K562 (cell line): Measurements from ENCODE around the gene FCGBP. TPM values are rescaled to one million over a fixed set of nuclear protein-coding genes. Genes with fewer than 3 reads are reported as not detected.

Experiments
- ATAC-seq: fragments of 200-7000 bp; cut with Tn5 transposase; 3 replicates; pipeline ENCODE4 v1.9.1; 2020; ENCODE audit warnings: moderate library complexity
- BruUV-seq: library from RNA; stranded (reverse); fragments of 400-500 nt; replicated peaks from 2 replicates; lab custom pipeline; 2021; lab: Mats Ljungman, UMichigan
- CTCF ChIA-PET: fragments of 300-600 bp; formaldehyde crosslinking; extraction: SDS; loops from one replicate; lab custom pipeline; 2021; ENCODE audit warnings: low intra/inter-chr PET ratio; lab: Yijun Ruan, JAX
- POLR2A ChIA-PET: fragments of 300-600, 350-650 bp; sonication (Branson Sonifier 250); formaldehyde crosslinking; extraction: SDS; loops from one replicate; lab custom pipeline; 2021; ENCODE audit warnings: antibody characterized with exemption, inconsistent platforms; lab: Yijun Ruan, JAX
- DNase-seq, 4 experiments: peaks; one replicate each; pipeline versions ENCODE4 v3.0.0 to v3.0.0-alpha.2; 2011 to 2018; ENCODE audit warnings: low spot score in 3 of 4, mixed read lengths in 3 of 4; ENCODE audit errors: extremely low read depth in 1 of 4
- FAIRE-seq: peaks from 2 replicates; lab custom pipeline; 2011; peaks lifted over from hg19 to GRCh38; lab: Jason Lieb, UNC
- H2AFZ ChIP-seq: 2 replicates; pipeline ENCODE4 v1.6.0; 2011; ENCODE audit warnings: low read depth, low read length, control low read depth, inconsistent platforms
- H3K27ac ChIP-seq: fragments of 200-600 bp; 3 replicates; pipeline ENCODE4 v1.8.0; 2011; ENCODE audit warnings: low read depth, mild to moderate bottlenecking, control low read depth, inconsistent platforms, low read length, moderate library complexity, mixed read lengths; ENCODE audit errors: extremely low read depth
- H3K27me3 ChIP-seq, 2 experiments: fragments of 300-600 bp in 1 of 2; 2 replicates in 1 of 2; 3 replicates in 1 of 2; pipeline versions ENCODE4 v1.6.0 to v1.8.0; 2011; ENCODE audit warnings: inconsistent platforms in 2 of 2, low read length in 2 of 2, mild to moderate bottlenecking in 1 of 2, mixed read lengths in 1 of 2, moderate library complexity in 1 of 2; ENCODE audit not compliant: control insufficient read depth in 2 of 2, insufficient read depth in 2 of 2
- H3K36me3 ChIP-seq: fragments of 300-600 bp; 3 replicates; pipeline ENCODE4 v1.8.0; 2011; ENCODE audit warnings: mild to moderate bottlenecking, low read length, inconsistent platforms; ENCODE audit not compliant: control insufficient read depth, insufficient read depth
- H3K4me1 ChIP-seq, 2 experiments: fragments of 200-600 bp in 1 of 2; replicated peaks in 1 of 2; 2 replicates in 1 of 2; 3 replicates in 1 of 2; pipeline versions ENCODE4 v1.5.1 to v1.8.0; 2011; ENCODE audit warnings: inconsistent platforms in 2 of 2, low read length in 2 of 2, mild to moderate bottlenecking in 1 of 2, mixed read lengths in 1 of 2, moderate library complexity in 1 of 2; ENCODE audit not compliant: control insufficient read depth in 2 of 2, insufficient read depth in 2 of 2
- H3K4me2 ChIP-seq: 2 replicates; pipeline ENCODE4 v1.6.1; 2011; ENCODE audit warnings: low read length, control low read depth, inconsistent platforms, mixed read lengths; ENCODE audit not compliant: insufficient read depth
- H3K4me3 ChIP-seq: fragments of 200-600 bp; sonication (generic), shearing (Covaris generic); 2 replicates; pipeline ENCODE4 v1.5.1; 2016; ENCODE audit warnings: control low read depth, inconsistent platforms
- H3K79me2 ChIP-seq: fragments of 200-600 bp; 3 replicates; pipeline ENCODE4 v1.8.0; 2011; ENCODE audit warnings: low read length, inconsistent platforms; ENCODE audit not compliant: control insufficient read depth, insufficient read depth
- H3K9ac ChIP-seq, 2 experiments: 2 replicates each; pipeline versions ENCODE4 v1.6.0 to v1.6.1; 2011; ENCODE audit warnings: low read depth in 2 of 2, low read length in 2 of 2, control low read depth in 1 of 2, inconsistent platforms in 1 of 2, mild to moderate bottlenecking in 1 of 2, mixed read lengths in 1 of 2; ENCODE audit not compliant: insufficient read depth in 1 of 2
- H3K9me1 ChIP-seq: one replicate; pipeline ENCODE4 v1.6.0; 2011; ENCODE audit warnings: inconsistent platforms, mild to moderate bottlenecking, low read length, moderate library complexity; ENCODE audit not compliant: control insufficient read depth, insufficient read depth
- H3K9me3 ChIP-seq: replicated peaks from 2 replicates; pipeline ENCODE4 v1.5.1; 2011; ENCODE audit warnings: low read depth, low read length, inconsistent platforms; ENCODE audit not compliant: control insufficient read depth, insufficient read depth
- H4K20me1 ChIP-seq: replicated peaks from 2 replicates; pipeline ENCODE4 v1.6.1; 2011; ENCODE audit warnings: low read length, inconsistent platforms, mixed read lengths; ENCODE audit not compliant: control insufficient read depth, insufficient read depth
- ATF7 ChIP-seq: fragments of 450-650 bp; IDR thresholded peaks from 2 replicates; pipeline ENCODE4 v1.7.1; 2014; ENCODE audit warnings: mild to moderate bottlenecking, moderate library complexity
- COPS2 ChIP-seq: fragments of 450-650 bp; conservative IDR thresholded peaks from 2 replicates; pipeline ENCODE4 v1.6.1; 2016; ENCODE audit warnings: mild to moderate bottlenecking, moderate library complexity
- MTA3 ChIP-seq: fragments of 450-650 bp; formaldehyde crosslinking; IDR thresholded peaks from 2 replicates; pipeline ENCODE4 v1.6.1; 2017; ENCODE audit warnings: mild to moderate bottlenecking, borderline replicate concordance
- NR4A1 ChIP-seq, 2 experiments: fragments of 250-450 bp in 1 of 2; fragments of 450-650 bp in 1 of 2; sonication (Bioruptor Pico) in 1 of 2; IDR thresholded peaks; 2 replicates each; pipeline versions ENCODE4 v1.4.0 to v1.6.1; 2016 to 2020; ENCODE audit warnings: mild to moderate bottlenecking in 2 of 2, missing compliant biosample characterization in 1 of 2, missing genetic modification characterization in 1 of 2, moderate library complexity in 1 of 2
- SREBF1 ChIP-seq: fragments of 150-350 bp; IDR thresholded peaks from 2 replicates; pipeline ENCODE4 v1.6.1; 2014; ENCODE audit warnings: antibody characterized with exemption, low read depth, low read length, borderline replicate concordance
- THRAP3 ChIP-seq: fragments of 450-650 bp; IDR thresholded peaks from 2 replicates; pipeline ENCODE4 v1.6.1; 2016; ENCODE audit warnings: mild to moderate bottlenecking, inconsistent platforms, borderline replicate concordance
- ZC3H8 ChIP-seq: fragments of 450-650 bp; IDR thresholded peaks from 2 replicates; pipeline ENCODE4 v1.6.1; 2017
- ZNF121 ChIP-seq: sonication (generic); formaldehyde crosslinking; conservative IDR thresholded peaks from 2 replicates; pipeline ENCODE4 v1.8.0; 2022; ENCODE audit warnings: missing genetic modification reagents
- ZNF316 ChIP-seq: fragments of 450-650 bp; IDR thresholded peaks from 2 replicates; pipeline ENCODE4 v1.6.1; 2016
- ZNF699 ChIP-seq: fragments of 250-450 bp; sonication (Bioruptor Pico); IDR thresholded peaks from 2 replicates; pipeline ENCODE4 v1.8.0; 2021; ENCODE audit warnings: mild to moderate bottlenecking, moderate library complexity; ENCODE audit not compliant: insufficient replicate concordance
- WGBS: fragments of 100-300 bp; shearing (Covaris generic); methylation state at CpG from one replicate; pipeline ENCODE4 v1.1.6; 2016; ENCODE audit warnings: low coverage, mixed read lengths; ENCODE audit not compliant: insufficient coverage; ENCODE audit errors: missing lambda C conversion rate; 5-methylcytosine and 5-hydroxymethylcytosine counted together
- in situ Hi-C: fragments of 300-500 bp; cut with MboI; formaldehyde crosslinking; loops from 4 replicates; pipeline ENCODE4 v1.15.0; 2018; ENCODE audit warnings: inconsistent platforms, mixed read lengths
- intact Hi-C: fragments of 100-400 bp; cut with micrococcal nuclease; formaldehyde crosslinking; loops from 2 replicates; pipeline ENCODE4 v1.14.2; 2022
- polyA plus RNA-seq, 8 experiments: library from polyadenylated mRNA; depleted of rRNA in 4 of 8; stranded (reverse) in 5 of 8; unstranded in 3 of 8; fragments of >200 nt; fragmentation: Nextera tagmentation in 2 of 8; fragmentation: Illumina TruSeq in 1 of 8; extraction: Ambion mirVana in 2 of 8; extraction: Trizol in 1 of 8; gene quantifications; 2 replicates each; pipeline versions ENCODE4 v1.2.1 to v1.2.3, GENCODE V29; 2011 to 2014; ENCODE audit warnings: inconsistent platforms in 1 of 8, missing spikeins in 1 of 8
- total RNA-seq, 7 experiments: library from RNA; depleted of rRNA in 6 of 7; stranded (reverse); fragments of >200 nt in 6 of 7; fragmentation: Illumina TruSeq in 2 of 7; extraction: Trizol in 2 of 7; gene quantifications; 2 replicates each; pipeline versions ENCODE4 v1.2.1 to v1.2.3, GENCODE V29; 2011 to 2021; ENCODE audit warnings: low replicate concordance in 1 of 7
- TF ChIP-seq, protein P1 (sequence below): IDR thresholded peaks from 2 replicates; pipeline ENCODE4 v1.6.1; 2012; ENCODE audit warnings: low read depth, low read length, improper control_type of control experiment, borderline replicate concordance
- TF ChIP-seq, protein P2 (sequence below): fragments of 250-450 bp; sonication (Bioruptor Pico); IDR thresholded peaks from 2 replicates; pipeline ENCODE4 v1.4.0; 2020; ENCODE audit warnings: borderline replicate concordance

FCGBP gene
- total and polyA plus RNA-seq, 9 of the 15 experiments (the other 6 are each of a cell fraction or from before 2014, with no cell fraction given), result 0.01 to 1.5 (median 0.13) TPM; not detected in 4

DNA sequence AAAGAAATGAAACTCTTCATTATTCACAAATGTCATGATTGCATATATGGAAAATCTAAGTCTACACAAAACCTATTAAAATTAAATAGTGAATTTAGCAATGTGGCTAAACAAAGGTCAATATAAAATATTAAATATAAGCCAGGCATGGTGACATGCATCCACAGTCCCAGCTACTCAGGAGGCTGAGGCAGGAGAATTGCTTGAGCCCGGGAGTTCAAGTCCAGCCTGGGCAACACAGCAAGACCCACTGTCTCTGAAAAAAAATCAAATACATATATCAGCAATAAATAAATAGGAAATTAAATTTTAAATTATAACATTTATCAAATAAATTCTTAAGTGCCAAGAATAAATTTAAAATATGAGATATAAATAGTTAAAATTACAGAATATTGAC is 48.4 kb upstream of the FCGBP start:
- BruUV-seq, result no TSS peak
- no peak overlapping the region for H3K9ac ChIP-seq
- ATAC-seq, result no peak
- H4K20me1 ChIP-seq, result no peaks in the 10 kb centered on the region
- H3K27ac ChIP-seq, result no peak overlapping the region
- WGBS, result 100% methylated on average over 1 of the region's 1 CpG
- DNase-seq, result no peak
- H3K4me1 ChIP-seq, result 0 out of 5 replicates have a peak, but pooled peaks cover 0 to 3% of the 10 kb centered on the region in 2 experiments
- H3K36me3 ChIP-seq, result peaks cover 57% of the 10 kb centered on the region
- TF ChIP-seq, protein P1, sequence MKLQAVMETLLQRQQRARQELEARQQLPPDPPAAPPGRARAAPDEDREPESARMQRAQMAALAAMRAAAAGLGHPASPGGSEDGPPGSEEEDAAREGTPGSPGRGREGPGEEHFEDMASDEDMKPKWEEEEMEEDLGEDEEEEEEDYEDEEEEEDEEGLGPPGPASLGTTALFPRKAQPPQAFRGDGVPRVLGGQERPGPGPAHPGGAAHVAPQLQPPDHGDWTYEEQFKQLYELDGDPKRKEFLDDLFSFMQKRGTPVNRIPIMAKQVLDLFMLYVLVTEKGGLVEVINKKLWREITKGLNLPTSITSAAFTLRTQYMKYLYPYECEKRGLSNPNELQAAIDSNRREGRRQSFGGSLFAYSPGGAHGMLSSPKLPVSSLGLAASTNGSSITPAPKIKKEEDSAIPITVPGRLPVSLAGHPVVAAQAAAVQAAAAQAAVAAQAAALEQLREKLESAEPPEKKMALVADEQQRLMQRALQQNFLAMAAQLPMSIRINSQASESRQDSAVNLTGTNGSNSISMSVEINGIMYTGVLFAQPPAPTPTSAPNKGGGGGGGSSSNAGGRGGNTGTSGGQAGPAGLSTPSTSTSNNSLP, result no peak
- TF ChIP-seq ZNF699 (CRISPR knock-in tag) (no peak), NR4A1 (CRISPR knock-in tag; IDR thresholded peaks at IDR 0.05) (no peak), NR4A1 (tag; IDR thresholded peaks at IDR 0.05) (no peak), ZNF121 (CRISPR knock-in tag) (peak; percentile 58), ZNF316 (peak; percentile 14; the same call in 1 of the 2 replicates), COPS2 (no peak), MTA3 (no peak), THRAP3 (no peak), ATF7 (no peak), SREBF1 (no peak), ZC3H8 (no peak)
- TF ChIP-seq, protein P2, sequence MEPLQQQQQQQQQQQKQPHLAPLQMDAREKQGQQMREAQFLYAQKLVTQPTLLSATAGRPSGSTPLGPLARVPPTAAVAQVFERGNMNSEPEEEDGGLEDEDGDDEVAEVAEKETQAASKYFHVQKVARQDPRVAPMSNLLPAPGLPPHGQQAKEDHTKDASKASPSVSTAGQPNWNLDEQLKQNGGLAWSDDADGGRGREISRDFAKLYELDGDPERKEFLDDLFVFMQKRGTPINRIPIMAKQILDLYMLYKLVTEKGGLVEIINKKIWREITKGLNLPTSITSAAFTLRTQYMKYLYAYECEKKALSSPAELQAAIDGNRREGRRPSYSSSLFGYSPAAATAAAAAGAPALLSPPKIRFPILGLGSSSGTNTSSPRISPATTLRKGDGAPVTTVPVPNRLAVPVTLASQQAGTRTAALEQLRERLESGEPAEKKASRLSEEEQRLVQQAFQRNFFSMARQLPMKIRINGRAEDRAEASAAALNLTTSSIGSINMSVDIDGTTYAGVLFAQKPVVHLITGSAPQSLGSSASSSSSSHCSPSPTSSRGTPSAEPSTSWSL (CRISPR knock-in tag), result no peak
- CTCF ChIA-PET, result no interaction called here
- intact Hi-C loops, result no loop called here
- H3K79me2 ChIP-seq, result peaks cover 2% of the 10 kb centered on the region; the same call in 1 of the 3 replicates
- H3K9me1 ChIP-seq, result no peaks in the 10 kb centered on the region
- POLR2A ChIA-PET, result interaction anchor here (1.5 kb wide), 1 partner anchor 12 kb away, joined by 10 read pairs; the partner anchor contains the start of gene PSMC4
- no peak overlapping the region for H3K4me3 ChIP-seq
- in situ Hi-C loops, result no loop called here
- FAIRE-seq, result no peak
- no peak overlapping the region for H2AFZ ChIP-seq
- peaks cover 11% of the 10 kb centered on the region; the same call in 1 of the 2 replicates for H3K9me3 ChIP-seq
- H3K4me2 ChIP-seq, result no peak overlapping the region
- no peaks in the 10 kb centered on the region for H3K27me3 ChIP-seq
